PC-9 (cell line): ENCODE results near the gene CLASRP. TPM values are rescaled to one million over a fixed set of nuclear protein-coding genes. Genes with fewer than 3 reads are reported as not detected.

Experiments
- BruUV-seq: library from RNA; stranded (reverse); fragments of 400-500 nt; replicated peaks from 2 replicates; lab custom pipeline; 2021; lab: Mats Ljungman, UMichigan
- CTCF ChIA-PET: fragments of 300-600 bp; sonication (Branson Sonifier 250); formaldehyde crosslinking; loops from one replicate; lab custom pipeline; 2022; ENCODE audit warnings: antibody characterized with exemption; lab: Charles Lee
- POLR2A ChIA-PET: fragments of 300-600 bp; sonication (Branson Sonifier 250); formaldehyde crosslinking; loops from one replicate; lab custom pipeline; 2022; ENCODE audit warnings: antibody characterized with exemption; ENCODE audit not compliant: unreplicated experiment; lab: Charles Lee
- DNase-seq, 2 experiments: peaks; one replicate each; pipeline versions ENCODE4 v3.0.0 to v3.0.0-alpha.2; 2015 to 2022; ENCODE audit warnings: mixed read lengths in 1 of 2
- H2AFZ ChIP-seq: fragments of 200-600 bp; sonication (generic); 2 replicates; pipeline ENCODE4 v1.8.1; 2017; ENCODE audit warnings: antibody characterized with exemption
- H3F3A ChIP-seq: fragments of 200-600 bp; sonication (generic); 2 replicates; pipeline ENCODE4 v1.8.1; 2017; ENCODE audit warnings: antibody characterized with exemption, mild to moderate bottlenecking, low read depth; ENCODE audit not compliant: insufficient read depth
- H3K27ac ChIP-seq: fragments of 200-600 bp; sonication (generic); 2 replicates; pipeline ENCODE4 v1.6.1; 2016; ENCODE audit warnings: mixed run types
- H3K27me3 ChIP-seq: fragments of 200-600 bp; sonication (generic); 2 replicates; pipeline ENCODE4 v1.6.1; 2016; ENCODE audit warnings: low read depth, mixed run types; ENCODE audit not compliant: insufficient read depth
- H3K36me3 ChIP-seq: fragments of 200-600 bp; sonication (generic); 2 replicates; pipeline ENCODE4 v1.6.1; 2016; ENCODE audit warnings: low read depth, mixed run types
- H3K4me1 ChIP-seq: fragments of 200-600 bp; sonication (generic); replicated peaks from 2 replicates; pipeline ENCODE4 v1.6.1; 2016; ENCODE audit warnings: mixed run types; ENCODE audit not compliant: insufficient read depth
- H3K4me2 ChIP-seq: fragments of 200-600 bp; sonication (generic); 2 replicates; pipeline ENCODE4 v1.6.1; 2017; ENCODE audit warnings: mixed run types
- H3K4me3 ChIP-seq: fragments of 200-600 bp; sonication (generic); 2 replicates; pipeline ENCODE4 v1.6.1; 2016; ENCODE audit warnings: mixed run types
- H3K79me2 ChIP-seq: fragments of 200-600 bp; sonication (generic); 2 replicates; pipeline ENCODE4 v1.6.1; 2017; ENCODE audit warnings: low read depth, mixed run types
- H3K9me2 ChIP-seq: fragments of 200-600 bp; sonication (generic); 2 replicates; pipeline ENCODE4 v1.8.1; 2017; ENCODE audit warnings: mild to moderate bottlenecking; ENCODE audit not compliant: insufficient read depth
- H3K9me3 ChIP-seq: fragments of 200-600 bp; sonication (generic); 2 replicates; pipeline ENCODE4 v1.8.1; 2016; ENCODE audit warnings: low read depth; ENCODE audit not compliant: insufficient read depth
- H4K20me1 ChIP-seq: fragments of 200-600 bp; sonication (generic); 2 replicates; pipeline ENCODE4 v1.8.1; 2017; ENCODE audit not compliant: insufficient read depth
- EZH2 ChIP-seq: fragments of 200-600 bp; sonication (generic); IDR thresholded peaks from 2 replicates; pipeline ENCODE4 v1.8.0; 2017; ENCODE audit warnings: antibody characterized with exemption, low read depth
- intact Hi-C: fragments of 100-400 bp; cut with micrococcal nuclease; formaldehyde crosslinking; loops from one replicate; pipeline ENCODE4 v1.10.0; 2022; ENCODE audit not compliant: unreplicated experiment
- total RNA-seq: library from RNA; stranded (reverse); gene quantifications from 2 replicates; pipeline ENCODE4 v1.2.3, GENCODE V29; 2021
- TF ChIP-seq, protein P1 (sequence below): fragments of 200-600 bp; sonication (generic); conservative IDR thresholded peaks from 2 replicates; pipeline ENCODE4 v1.6.1; 2017; ENCODE audit warnings: mixed run types, antibody characterized with exemption, mild to moderate bottlenecking, moderate library complexity

The CLASRP gene
- total RNA-seq, 1 experiment from 2014 or later = 76.8 TPM

DNA sequence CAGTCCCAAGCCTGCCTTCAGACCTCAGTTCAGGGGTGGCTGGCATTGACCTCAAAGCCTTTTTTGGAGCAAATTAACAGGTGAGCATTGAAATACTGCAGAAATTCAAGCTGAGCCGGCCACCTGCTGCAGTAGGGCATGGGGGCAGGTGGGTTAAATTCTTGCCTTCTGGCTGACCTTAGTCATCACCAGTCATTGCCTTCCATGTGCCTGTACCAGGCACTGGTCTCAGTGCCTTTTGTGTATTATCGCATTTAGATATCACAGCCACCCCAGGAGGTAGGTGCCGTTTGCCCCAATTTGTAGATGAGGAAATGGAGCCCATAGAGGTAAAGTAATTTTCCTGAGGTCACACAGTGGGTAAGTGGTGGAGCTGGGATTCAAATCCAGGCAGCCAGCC lies 61.4 kb downstream of the CLASRP start:
- no peak overlapping the region for H3K27ac ChIP-seq

DNA sequence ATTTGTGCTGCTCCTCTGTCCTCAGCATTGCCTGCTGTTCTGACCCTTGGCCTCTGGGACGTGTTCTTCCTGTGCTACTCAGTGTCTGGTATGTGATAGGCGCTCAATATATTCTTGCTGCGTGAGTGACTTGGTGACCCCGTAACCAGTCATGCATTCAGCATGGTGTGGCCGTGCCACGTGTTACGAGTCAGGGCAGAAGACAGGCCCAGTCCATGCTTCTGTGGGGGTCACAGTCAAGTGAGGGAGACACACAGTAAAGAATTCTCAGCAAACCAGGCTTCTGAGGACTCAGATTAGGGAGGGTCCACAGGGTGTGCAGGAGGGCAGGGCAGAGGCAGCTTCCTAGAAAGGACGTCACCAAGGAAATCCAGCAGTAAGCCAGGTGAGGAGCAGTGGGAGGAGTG lies 62.0 kb downstream of the CLASRP start:
- BruUV-seq = no TSS peak
- H3K4me1 ChIP-seq = peaks cover 13% of the 10 kb centered on the region
- H3K4me3 ChIP-seq = no peak overlapping the region
- H4K20me1 ChIP-seq = peaks cover 94% of the 10 kb centered on the region
- no peaks in the 10 kb centered on the region for H3K27me3 ChIP-seq
- ChIA-PET POLR2A (no interaction called here), CTCF (no interaction called here)
- H3K4me2 ChIP-seq = no peak overlapping the region
- DNase-seq = no peak
- no peaks in the 10 kb centered on the region for H3K36me3 ChIP-seq
- no peak overlapping the region for H2AFZ ChIP-seq
- peaks cover 93% of the 10 kb centered on the region for H3K79me2 ChIP-seq
- no peaks in the 10 kb centered on the region for H3K9me2 ChIP-seq
- H3K27ac ChIP-seq = no peak overlapping the region
- TF ChIP-seq EZH2 = no peak
- TF ChIP-seq, protein P1, sequence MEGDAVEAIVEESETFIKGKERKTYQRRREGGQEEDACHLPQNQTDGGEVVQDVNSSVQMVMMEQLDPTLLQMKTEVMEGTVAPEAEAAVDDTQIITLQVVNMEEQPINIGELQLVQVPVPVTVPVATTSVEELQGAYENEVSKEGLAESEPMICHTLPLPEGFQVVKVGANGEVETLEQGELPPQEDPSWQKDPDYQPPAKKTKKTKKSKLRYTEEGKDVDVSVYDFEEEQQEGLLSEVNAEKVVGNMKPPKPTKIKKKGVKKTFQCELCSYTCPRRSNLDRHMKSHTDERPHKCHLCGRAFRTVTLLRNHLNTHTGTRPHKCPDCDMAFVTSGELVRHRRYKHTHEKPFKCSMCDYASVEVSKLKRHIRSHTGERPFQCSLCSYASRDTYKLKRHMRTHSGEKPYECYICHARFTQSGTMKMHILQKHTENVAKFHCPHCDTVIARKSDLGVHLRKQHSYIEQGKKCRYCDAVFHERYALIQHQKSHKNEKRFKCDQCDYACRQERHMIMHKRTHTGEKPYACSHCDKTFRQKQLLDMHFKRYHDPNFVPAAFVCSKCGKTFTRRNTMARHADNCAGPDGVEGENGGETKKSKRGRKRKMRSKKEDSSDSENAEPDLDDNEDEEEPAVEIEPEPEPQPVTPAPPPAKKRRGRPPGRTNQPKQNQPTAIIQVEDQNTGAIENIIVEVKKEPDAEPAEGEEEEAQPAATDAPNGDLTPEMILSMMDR = no peak
- intact Hi-C loops = no loop called here
- no peaks in the 10 kb centered on the region for H3F3A ChIP-seq
- no peaks in the 10 kb centered on the region for H3K9me3 ChIP-seq

More for the DNA sequence above, 61.4 kb downstream of the CLASRP start:
- BruUV-seq = no TSS peak
- Histone ChIP-seq H3K79me2 (peaks cover 93% of the 10 kb centered on the region), H3K9me3 (no peaks in the 10 kb centered on the region), H3F3A (no peaks in the 10 kb centered on the region), H3K27me3 (no peaks in the 10 kb centered on the region), H2AFZ (no peak overlapping the region), H3K4me2 (no peak overlapping the region), H3K36me3 (no peaks in the 10 kb centered on the region), H3K9me2 (no peaks in the 10 kb centered on the region), H3K4me3 (no peak overlapping the region), H4K20me1 (peaks cover 94% of the 10 kb centered on the region), H3K4me1 (peaks cover 13% of the 10 kb centered on the region)
- intact Hi-C loops = no loop called here
- ChIA-PET POLR2A (no interaction called here), CTCF (no interaction called here)
- TF ChIP-seq, protein P1 = no peak
- TF ChIP-seq EZH2 = no peak
- DNase-seq = no peak

DNA sequence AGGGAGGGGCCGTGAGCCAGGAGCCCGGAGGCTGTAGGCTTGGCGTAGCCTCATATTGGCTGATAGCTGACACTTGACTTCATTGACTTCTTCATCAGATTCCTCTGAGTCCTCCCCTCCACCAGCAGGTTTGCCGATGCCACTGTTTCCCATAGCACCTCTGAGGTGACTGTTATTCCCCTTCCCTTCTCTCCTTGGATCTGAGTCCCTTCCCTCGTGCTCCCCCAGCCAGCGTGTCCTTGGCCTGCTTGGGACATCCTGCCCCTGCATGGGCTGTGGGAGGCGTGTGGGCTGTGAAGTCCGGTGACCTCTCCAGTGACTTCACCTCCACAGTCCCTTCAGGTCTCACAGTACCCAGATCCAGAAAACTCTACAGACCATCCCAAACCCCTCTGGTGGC lies 63.0 kb downstream of the CLASRP start:
- H4K20me1 ChIP-seq = peaks cover 95% of the 10 kb centered on the region
- POLR2A ChIA-PET = no interaction called here
- BruUV-seq = no TSS peak
- CTCF ChIA-PET = no interaction called here
- peaks cover 13% of the 10 kb centered on the region for H3K4me1 ChIP-seq
- intact Hi-C loops = no loop called here
- no peak overlapping the region for H3K27ac ChIP-seq
- no peaks in the 10 kb centered on the region for H3K27me3 ChIP-seq
- peaks cover 87% of the 10 kb centered on the region for H3K79me2 ChIP-seq
- H2AFZ ChIP-seq = no peak overlapping the region
- no peak overlapping the region for H3K4me3 ChIP-seq
- no peaks in the 10 kb centered on the region for H3K9me3 ChIP-seq
- no peaks in the 10 kb centered on the region for H3K36me3 ChIP-seq
- H3K4me2 ChIP-seq = no peak overlapping the region
- no peak for DNase-seq
- TF ChIP-seq, protein P1 = no peak
- no peak for TF ChIP-seq EZH2
- no peaks in the 10 kb centered on the region for H3F3A ChIP-seq
- no peaks in the 10 kb centered on the region for H3K9me2 ChIP-seq
